ENCODE measurements around the gene GPR55.

DNA sequence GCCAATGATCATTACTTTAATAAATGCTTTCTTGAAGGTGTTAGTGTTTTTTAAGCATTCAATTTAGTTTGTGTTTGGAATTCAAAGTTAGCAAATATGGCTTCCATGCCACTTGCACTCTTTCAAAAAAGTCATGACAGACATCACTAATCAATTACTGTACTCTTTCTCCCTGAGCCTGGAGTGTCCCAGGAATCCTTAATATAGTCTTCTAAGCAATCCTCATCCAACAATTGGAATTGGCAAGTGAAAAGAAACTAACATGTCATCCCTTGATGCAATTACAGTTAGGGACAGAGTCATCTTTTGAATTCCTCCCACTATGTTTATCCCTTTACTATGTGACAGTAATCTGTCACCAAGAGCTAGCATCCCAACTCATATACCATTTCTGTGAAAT is 29.7 kb upstream of the GPR55 start:
- TF ChIP-seq, protein P1, sequence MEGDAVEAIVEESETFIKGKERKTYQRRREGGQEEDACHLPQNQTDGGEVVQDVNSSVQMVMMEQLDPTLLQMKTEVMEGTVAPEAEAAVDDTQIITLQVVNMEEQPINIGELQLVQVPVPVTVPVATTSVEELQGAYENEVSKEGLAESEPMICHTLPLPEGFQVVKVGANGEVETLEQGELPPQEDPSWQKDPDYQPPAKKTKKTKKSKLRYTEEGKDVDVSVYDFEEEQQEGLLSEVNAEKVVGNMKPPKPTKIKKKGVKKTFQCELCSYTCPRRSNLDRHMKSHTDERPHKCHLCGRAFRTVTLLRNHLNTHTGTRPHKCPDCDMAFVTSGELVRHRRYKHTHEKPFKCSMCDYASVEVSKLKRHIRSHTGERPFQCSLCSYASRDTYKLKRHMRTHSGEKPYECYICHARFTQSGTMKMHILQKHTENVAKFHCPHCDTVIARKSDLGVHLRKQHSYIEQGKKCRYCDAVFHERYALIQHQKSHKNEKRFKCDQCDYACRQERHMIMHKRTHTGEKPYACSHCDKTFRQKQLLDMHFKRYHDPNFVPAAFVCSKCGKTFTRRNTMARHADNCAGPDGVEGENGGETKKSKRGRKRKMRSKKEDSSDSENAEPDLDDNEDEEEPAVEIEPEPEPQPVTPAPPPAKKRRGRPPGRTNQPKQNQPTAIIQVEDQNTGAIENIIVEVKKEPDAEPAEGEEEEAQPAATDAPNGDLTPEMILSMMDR (IDR thresholded peaks at IDR 0.05), result no peak
- no peak for TF ChIP-seq EZH2 (IDR thresholded peaks at IDR 0.05)
- no peak for TF ChIP-seq EZH2phosphoT487 (IDR thresholded peaks at IDR 0.05)

Measured in neural progenitor cell (in vitro differentiated cells).